Neural progenitor cell (in vitro differentiated cells): ENCODE measurements around the gene UBTD2.

Source experiments
- CTCF ChIP-seq: fragments of 200-600 bp; sonication (generic); IDR thresholded peaks from 2 replicates; pipeline ENCODE4 v1.5.1; 2017; ENCODE audit warnings: antibody characterized with exemption, mild to moderate bottlenecking
- EZH2 ChIP-seq: fragments of 200-600 bp; sonication (generic); IDR thresholded peaks from 2 replicates; pipeline ENCODE4 v1.6.1; 2017; ENCODE audit warnings: antibody characterized with exemption, mild to moderate bottlenecking, moderate library complexity

DNA sequence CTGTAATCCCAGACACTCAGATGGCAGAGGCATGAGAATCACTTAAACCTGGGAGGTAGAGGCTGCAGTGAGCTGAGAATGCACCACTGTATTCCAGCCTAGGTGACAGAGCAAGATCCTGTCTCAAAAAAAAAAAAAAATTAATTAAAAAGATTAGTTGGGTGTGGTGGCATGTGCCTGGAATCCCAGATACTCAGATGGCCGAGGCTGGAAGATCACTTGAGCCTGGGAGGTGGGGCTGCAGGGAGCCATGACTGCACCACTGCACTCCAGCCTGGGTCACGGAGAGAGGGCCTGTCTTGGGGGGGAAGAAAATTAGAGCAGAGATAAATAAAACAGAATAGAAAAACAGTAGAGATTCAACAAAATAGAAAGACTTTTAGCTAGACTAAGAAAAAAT is 34.9 kb downstream of the UBTD2 start:
- TF ChIP-seq CTCF (no peak), EZH2 (no peak)
